DMS79 (cell line): ENCODE data around the gene CMTM1.

Experiments used
- DNase-seq: peaks from one replicate; lab custom pipeline; 2025; lab: John Stamatoyannopoulos, UW

CMTM1 gene

DNA sequence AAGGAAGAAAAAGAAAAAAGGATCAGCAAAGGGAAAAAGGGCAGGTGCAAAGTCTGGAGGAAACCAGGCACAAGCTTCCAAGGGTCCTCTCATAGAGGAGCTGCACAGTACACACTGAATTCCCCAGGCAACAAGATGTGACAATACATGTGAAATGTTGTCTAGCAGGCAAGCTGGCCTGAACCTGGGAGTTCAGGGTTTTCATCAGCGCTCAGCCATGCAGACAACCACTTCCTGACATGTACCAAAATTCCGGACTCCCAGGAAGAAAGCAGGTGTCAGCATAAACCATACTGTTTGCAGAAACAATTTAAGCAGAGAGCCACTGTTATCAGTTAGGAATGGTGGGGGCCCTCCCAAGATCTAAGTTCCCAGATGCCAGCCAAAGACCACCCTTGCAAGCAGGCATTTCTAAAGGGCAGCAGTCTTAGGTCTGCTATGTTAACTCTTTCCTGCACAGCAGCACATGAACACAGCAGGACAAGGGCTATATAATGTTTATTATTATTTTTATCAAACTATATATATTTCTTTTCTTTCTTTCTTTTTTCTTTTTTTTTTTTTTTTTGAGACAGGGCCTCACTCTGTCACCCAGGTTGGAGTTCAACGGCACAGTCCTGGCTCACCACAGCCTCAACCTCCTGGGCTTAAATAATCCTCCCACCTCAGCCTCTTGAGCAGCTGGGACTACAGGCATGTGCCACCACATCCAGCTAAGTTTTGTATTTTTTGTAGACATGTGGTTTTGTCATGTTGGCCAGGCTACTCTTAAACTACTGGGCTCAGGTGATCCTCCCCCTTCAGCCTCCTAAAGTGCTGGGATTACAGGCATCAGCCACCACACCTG is 26.4 kb upstream of the CMTM1 start:
- DNase-seq: peak; percentile 41

DNA sequence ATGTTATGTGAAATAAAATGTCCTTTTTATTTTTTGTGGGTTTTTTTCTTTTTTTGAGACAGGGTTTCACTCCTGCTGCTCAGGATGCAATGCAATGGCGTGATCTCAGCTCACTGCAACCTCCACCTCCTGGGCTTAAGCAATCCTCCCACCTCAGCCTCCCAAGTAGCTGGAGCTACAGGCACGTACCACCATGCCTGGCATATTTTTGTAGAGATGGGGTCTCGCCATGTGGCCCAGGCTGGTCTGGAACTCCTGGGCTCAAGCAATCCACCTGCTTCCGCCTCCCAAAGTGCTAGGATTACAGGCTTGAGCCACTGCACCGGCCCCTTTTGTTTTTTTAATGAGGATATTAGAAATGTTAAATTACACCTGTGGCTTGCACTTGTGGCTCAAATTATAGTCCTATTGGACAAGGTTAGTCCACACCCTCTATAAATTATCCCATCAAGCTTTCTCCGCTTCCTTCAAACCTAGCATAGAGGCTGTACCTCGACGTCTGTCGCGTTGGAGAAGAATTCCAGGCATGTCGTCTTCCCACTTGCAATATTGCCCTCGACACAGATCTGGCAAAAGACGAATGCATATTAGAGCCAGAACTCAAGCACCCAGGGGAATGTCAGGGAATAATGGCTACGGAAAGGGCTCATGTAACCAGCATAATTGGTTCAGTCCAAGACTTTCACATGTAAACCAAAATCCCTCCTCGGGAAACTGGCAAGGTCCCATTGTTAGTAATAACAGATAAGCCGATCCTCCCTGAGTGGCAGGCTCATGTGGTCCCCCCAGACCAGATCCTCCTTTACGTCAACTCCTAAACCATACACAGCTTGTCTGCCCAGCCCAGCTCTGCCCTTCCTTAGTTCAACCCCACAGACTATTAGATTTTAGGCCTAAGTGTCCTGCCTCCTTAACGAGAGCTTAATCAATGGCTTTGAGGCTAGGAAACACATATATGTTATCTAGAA is 24.6 kb upstream of the CMTM1 start:
- no peak for DNase-seq

DNA sequence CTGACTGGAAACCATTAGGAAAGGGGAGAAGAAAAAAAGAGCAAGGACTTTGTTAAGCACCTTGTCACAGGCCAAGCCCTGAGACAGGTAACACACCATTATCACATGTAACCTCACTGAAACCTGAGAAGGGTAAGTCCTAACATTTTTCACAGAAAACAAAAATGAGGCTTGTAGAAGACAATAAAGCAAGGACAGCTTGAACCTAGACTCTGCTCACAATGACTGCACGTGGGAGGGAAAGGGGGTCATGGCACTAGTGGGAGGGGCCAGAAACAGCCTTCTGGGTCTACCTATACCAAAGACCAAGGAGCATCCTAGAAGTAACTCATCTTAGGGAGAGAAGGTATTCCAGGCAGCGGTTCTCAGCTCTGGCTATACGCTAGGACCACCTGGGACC is 23.8 kb upstream of the CMTM1 start:
- DNase-seq: no peak

DNA sequence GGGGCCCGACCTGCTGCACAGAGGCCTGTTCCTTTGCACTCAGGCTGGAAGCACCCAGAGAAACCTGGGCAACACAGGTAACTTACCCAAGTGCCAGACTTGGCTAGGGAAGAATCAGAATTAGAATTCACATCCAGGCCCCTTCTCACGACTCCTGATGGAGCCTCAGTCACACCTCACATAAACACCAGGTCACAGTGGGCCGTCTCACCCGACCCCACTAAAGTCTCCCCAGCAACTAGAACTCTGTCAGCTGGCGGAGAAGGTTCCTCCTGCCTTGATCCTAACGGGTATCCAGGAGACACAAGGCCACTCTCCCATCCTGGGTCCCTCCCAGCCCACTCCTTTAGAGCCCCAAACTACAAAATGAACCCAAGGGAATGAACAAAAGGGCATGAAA is 22.7 kb upstream of the CMTM1 start:
- no peak for DNase-seq

DNA sequence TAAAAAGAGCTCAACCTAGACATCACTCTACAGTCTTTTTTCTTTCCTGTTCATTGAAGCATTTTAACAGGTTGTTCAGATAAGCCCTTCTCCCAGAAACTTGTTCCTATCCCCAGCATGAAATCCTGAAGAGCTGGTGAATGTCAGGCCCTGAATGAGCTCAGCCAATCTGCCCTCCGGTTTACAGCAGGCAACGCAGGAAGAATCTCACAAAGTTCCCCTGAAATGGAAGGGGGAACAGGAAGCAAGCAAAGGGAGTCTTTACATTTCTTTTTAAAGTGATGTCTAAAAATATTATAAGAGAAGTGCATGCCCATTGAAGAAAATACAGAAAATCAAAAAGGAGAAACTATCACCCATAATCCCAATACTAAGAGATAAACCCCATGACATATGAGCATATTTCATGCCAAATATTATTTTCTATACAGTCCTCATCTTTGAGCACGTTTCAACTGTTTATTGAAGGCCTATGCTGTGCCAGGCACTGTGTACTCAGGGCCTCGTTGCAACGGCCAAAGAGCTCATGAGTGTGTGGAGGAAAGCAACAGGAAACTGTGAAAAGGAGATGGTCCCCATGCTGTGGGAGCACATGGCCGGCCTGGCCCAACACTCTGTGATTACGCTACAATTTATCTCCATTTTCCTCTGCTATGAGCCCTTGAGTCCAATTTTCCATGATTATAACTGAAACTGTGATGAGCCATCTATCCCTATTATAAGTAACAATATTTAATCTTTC is 22.1 kb upstream of the CMTM1 start:
- no peak for DNase-seq

DNA sequence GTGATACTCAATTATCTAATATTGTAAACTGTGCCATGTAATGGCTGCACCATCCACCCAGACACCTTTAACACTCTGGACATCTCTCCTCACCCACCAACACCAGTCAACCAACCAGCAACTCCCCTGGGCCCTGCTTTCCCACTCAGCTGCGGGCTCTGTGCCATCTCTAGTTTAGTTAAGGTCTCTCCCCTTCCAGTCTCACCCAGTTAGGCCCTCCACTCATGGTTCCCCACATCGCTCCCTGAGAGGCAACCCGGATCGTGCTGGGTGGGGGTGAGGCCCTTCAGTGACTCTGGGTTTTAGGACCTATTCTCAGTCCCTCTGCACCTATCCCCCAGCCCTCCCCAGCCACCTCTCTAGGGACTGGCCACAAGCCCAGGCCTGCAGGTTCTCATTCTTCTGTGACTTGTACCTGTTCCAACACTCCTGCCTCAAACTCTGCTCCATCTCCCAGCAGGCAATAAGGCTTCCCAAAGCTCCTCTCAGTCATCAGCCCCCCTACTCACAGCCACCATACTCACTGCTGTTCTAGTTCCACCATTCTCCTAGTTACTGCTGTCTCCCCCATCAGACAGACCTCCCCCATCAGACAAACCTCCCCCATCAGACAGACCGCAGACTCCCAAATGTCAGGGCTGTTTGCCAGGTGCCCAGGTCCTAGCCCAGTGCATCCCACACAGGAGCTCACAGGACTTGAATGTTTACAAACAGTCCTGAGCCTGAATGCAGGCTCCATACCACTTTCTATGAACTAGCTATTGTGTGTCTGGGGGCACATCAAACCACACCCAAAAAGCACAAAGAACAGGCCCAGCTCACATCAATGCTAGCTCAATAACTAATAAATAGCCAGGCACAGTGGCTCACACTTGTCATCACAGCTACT is 18.9 kb upstream of the CMTM1 start:
- DNase-seq: no peak

DNA sequence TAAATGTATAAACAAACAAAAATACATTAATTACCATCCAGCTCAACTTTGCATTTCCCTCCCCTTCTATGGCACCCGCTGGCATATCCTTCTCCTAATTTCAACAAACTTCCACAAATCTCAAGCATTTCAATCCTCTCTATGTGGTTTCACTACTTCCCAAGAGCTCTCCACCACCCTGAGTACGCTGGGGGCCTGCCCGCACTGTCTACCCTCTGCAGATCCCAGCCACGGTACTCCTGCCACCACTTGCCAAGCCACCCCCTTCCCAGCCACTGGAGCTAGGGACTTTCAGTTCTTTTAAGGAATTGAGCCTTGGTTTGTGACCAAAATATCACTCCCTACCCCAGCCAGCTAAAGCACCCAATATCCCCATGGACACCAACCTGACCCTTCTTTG is 18.2 kb upstream of the CMTM1 start:
- no peak for DNase-seq

DNA sequence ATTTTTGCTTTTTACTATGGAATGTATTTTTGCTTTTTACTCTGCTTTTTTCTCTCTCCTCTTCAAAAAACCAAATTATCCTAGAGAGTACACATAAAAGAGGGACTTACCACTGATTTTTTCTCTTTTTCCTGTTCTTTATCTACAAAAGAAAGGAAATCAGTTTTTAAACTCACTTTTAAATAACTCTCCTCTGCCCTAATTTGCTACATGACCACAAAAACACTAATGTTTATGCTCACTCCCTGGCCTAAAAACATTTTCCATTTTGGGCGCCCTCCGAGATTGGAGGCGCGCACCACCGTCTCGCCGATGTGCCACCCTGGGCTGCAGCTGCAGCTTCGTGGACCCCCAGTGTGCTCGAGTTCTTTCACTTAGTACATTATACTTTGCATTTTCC is 17.4 kb upstream of the CMTM1 start:
- DNase-seq: no peak

DNA sequence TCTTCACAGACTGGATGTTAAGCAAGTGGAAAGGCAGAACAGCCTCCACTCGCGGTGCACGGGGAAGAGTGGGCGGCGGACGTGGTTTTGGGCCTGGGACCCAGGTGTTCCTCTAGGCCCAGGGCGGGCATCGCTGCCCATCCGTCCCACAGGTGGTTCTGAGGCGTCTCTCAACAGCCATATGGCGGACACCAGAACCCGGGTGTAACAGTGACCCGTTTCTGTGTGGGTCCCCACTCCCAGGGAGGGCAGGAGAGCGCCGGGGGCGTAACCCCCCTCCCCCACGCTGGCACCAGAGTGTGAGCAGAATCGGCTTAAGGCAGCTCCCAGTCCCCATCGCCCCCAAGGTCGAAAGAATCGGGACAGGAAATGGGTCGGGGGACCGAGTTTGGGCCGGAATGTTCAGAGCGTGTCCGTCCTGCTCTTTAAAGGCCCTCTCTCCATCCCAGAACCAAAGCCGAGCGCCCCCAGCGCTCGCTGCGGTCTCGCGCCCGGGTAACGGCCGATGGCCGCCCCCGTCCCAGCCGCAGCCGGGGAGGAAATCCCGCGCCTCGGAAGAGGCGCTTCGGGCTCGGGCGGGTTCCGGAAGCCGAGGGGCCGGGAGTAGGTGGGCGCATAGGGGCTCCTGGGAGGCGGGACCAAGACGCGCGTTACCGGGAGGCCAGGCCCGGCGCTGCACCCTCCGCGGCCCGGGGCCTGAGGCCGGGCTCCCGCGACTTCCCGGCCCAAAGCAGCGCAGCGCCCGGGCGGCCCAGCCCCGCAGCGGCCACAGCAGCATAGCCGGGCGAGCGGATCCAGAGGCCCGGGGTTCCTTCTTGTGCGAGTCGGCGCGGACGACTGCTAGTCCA is 16.7 kb upstream of the CMTM1 start, which contains the start of gene TK2:
TK2 (minus strand) TSS at position 839 of the 848 bp plus-strand sequence; CDS start at position 778, 61 bp downstream.
- DNase-seq: no peak

DNA sequence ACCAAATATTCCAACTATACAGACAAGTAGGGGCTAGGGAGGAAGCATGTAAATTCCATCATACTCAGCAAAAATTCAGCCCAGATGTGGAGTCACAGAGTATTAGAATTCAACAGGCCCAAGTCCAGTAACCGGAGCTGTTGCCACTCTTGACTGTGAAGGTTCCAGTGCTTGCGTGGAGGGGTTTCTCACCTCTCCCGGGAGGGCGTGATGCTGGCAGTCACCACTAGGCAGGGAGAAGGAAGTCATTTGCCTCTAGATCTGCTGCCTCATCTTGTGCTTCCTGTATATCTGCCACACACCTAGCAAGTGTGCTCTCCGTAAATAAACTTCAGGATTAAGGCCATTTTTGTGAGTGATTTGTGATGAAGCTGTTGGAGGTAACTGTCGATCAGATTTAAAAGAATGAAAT is 14.9 kb upstream of the CMTM1 start:
- no peak for DNase-seq

DNA sequence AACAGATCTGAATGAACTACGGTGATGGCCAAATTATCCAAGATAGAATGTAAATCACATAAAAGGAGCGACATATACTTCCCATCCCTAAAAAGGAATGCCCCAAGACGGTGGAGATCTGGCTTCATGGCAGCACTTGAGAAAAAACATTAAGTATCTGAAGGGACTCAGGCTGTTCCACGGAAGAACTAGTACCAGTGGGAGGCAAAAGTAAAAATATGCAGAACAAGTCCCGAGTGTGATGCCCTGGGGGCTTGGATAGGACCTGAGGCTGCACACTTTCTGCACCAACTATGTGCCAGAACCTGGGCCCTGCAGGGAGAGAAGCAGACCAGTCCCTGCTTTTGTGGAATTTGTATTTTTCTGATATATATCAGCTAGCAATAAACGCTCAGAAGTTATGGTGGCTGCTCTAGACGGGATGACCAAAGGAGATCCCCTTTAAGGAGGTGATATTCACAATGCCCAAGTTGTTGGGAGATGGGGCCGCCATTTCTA is 14.4 kb upstream of the CMTM1 start:
- no peak for DNase-seq

DNA sequence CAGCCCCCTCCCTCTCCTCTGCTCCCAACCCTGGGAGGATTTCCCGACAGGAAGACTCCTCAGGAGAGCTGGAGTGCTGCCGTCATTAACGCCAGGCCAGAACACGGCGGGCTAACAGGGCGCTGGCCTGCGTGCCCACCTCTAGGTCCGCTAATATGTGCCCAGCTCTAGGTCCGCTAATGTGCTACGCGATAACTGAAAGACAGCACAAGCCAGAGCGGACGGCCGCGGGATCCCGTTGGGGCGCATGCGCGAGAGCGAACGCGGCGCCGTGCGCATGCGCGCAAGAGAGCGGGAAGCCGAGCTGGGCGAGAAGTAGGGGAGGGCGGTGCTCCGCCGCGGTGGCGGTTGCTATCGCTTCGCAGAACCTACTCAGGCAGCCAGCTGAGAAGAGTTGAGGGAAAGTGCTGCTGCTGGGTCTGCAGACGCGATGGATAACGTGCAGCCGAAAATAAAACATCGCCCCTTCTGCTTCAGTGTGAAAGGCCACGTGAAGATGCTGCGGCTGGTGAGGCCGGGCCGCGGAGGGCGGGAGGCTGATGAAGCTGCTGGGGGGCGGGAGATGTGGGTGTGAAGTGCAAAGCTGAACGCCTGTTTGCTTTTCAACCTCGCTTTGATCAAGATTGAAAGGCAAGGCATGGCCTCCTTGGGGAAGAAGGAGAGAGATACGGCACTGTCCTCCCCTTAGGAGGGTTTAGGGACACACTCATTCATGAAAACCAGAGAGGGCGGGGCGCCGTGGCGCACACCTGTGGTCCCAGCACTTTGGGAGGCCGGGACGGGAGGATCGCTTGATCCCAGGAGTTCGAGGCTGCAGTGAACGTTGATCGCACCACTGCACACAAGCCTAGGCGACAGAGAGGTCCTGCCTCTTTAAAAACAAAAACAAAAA is 13.7 kb upstream of the CMTM1 start, which contains the start of gene CKLF:
CKLF (plus strand) TSS at position 291 of the 892 bp plus-strand sequence; CDS start at position 431, 140 bp downstream.
- DNase-seq: peak; percentile 20

DNA sequence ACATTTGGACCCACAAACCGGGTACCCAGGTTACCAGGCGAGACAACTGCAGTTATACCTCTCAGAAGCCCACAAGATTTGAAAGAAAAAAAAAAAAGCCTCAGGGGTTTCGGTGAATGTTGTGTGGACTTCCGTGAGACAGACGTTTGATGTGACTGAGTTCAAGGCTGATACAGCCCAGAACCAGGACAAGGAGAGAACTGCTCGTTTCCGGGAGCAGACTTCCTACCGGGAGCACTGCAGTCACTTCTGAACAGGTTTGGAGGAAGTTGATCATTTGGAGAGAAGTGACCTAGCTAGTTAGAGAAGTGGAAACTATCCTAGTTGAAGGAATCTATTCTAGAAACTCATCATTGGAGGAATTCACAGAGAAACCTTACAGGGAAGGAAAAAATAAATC is 13.0 kb upstream of the CMTM1 start:
- DNase-seq: no peak

DNA sequence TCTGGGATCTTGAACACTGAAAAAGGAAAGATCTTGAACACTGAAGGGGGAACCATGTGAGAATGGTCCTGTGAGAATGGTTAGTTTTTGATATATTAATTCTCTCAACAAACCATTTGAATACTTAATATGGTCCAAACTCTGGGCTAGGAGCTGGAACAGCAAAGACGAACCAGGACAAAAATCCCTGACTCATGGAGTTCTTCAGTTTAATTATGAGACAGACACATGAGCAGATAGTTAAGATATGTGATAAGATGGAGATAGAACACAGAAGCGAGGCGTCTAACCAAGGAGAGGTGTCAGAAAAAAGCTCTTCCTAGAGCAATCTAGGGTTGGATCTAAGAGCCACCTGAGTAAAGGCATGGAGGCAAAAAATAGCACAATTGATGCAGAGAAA is 12.2 kb upstream of the CMTM1 start:
- DNase-seq: no peak

DNA sequence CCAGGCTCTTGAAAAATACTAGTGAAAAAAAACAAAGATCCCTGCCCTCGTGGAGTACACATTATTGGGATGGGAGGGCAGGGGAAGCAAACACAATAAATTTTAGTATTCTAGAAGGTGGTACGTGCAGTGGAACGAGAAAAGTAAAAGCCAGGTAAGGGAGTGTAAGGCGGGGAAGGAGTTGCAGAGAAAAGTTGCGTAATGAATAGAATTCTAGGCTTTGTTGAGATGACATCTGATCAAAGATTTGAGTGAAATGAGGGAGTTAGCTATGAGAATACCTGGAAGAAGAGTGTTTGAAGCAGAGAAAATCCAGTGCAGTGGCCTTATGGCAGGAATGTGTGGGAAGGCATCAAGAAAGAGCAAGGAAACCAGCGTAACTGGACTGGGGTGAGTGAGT is 11.7 kb upstream of the CMTM1 start:
- DNase-seq: no peak

DNA sequence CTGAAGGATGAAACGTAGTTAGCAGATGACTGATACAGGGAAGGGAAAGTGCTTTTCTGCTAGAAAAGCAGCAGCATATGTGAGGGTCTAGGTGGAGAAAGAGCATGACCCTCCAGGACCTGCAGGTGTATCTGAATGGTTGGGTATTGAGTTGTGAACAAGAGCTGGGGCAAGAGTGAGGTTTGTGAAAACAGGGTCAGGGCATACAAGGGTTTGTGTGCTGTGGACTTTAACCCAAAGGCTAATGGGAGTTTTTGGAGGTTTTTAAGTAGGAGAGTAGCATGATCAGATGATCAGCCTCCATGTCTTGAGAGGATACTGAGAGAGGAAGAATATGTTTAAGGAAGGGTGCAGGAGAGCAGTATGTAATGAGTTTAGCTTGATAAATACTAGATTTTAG is 6.1 kb upstream of the CMTM1 start:
- no peak for DNase-seq

DNA sequence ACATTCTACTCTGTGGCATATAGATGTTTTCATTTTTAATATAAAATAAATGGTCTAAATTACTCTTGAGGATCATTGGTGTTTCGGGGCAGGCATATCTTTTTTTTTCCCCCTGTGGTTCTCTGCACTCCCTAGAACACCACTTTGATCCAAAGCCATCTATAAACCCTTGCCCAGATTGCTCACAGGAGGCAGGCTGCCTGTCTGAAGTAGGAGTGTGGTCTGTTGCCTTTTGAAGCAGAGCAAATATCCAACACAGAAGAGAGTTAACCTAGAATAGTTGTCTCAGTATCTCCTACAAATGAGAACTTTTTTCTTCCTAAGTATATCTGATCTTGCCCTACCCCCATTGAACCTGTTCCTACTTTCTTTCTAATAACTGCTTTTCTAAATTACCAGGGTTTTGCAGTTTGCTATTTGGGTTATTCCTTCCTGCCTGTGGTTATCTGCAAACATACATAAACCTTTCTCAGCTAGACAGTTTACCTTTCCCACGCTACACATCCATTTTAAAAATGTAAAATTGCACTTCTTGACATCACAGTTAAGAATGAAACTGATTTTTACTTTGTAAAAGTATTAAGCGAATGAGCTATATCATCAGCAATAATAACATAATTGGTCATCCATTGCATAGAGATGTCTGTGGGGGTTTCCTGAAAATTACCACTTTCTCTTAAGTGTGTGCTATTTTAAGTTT is 4.7 kb upstream of the CMTM1 start:
- DNase-seq: no peak

DNA sequence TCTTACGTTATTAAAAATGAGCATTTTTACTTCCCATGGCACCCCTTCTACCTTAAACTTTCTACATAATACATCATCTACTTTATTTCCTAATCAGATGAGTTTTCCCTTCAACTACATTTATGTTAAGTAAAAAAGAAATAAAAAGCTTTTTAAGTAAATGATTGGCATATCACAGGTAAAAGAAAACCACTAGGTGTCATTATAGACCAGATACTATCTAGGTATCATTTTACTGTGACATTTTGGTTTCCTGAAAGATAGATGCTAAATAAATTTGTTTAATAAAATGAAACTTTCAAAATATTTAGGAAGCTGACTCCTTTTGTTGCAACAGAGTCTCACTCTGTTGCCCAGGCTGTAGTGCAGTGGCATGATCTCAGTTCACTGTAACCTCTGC is 3.8 kb upstream of the CMTM1 start:
- DNase-seq: no peak
